K562 (cell line): ENCODE results near the gene ZNF18. TPM values are rescaled to one million over a fixed set of nuclear protein-coding genes. Genes with fewer than 3 reads are reported as not detected.

Experiments used
- ADNP ChIP-seq: fragments of 200-800 bp; sonication (Bioruptor generic); IDR thresholded peaks from 2 replicates; pipeline ENCODE4 v1.6.1; 2016; ENCODE audit warnings: missing genetic modification characterization, missing compliant biosample characterization
- ARID1B ChIP-seq: fragments of 450-650 bp; IDR thresholded peaks from 2 replicates; pipeline ENCODE4 v1.6.1; 2016; ENCODE audit warnings: antibody characterized with exemption, mild to moderate bottlenecking, inconsistent platforms
- CBX5 ChIP-seq: IDR thresholded peaks from 2 replicates; pipeline ENCODE4 v1.6.1; 2014; ENCODE audit warnings: low read depth, borderline replicate concordance
- DIDO1 ChIP-seq: fragments of 450-650 bp; IDR thresholded peaks from 2 replicates; pipeline ENCODE4 v1.6.1; 2016; ENCODE audit warnings: low read depth, missing biosample characterization, missing genetic modification characterization
- E2F3 ChIP-seq: fragments of 250-450 bp; sonication (Bioruptor Pico); IDR thresholded peaks from 2 replicates; pipeline ENCODE4 v1.4.0; 2020; ENCODE audit warnings: mild to moderate bottlenecking
- EP300 ChIP-seq: IDR thresholded peaks from 2 replicates; pipeline ENCODE4 v1.6.1; 2012; ENCODE audit warnings: low read length, improper control_type of control experiment
- FOXA1 ChIP-seq: fragments of 450-650 bp; IDR thresholded peaks from 2 replicates; pipeline ENCODE4 v1.6.1; 2016; ENCODE audit warnings: mild to moderate bottlenecking, borderline replicate concordance
- HDAC8 ChIP-seq: fragments of 450-650 bp; IDR thresholded peaks from 2 replicates; pipeline ENCODE4 v1.6.1; 2016; ENCODE audit warnings: mild to moderate bottlenecking, missing genetic modification characterization, moderate library complexity, missing compliant biosample characterization
- HNRNPUL1 ChIP-seq: fragments of 200-400 bp; formaldehyde crosslinking; IDR thresholded peaks from 2 replicates; pipeline ENCODE4 v1.6.1; 2017; ENCODE audit warnings: low read length
- MAFF ChIP-seq: IDR thresholded peaks from 2 replicates; pipeline ENCODE4 v1.6.1; 2012; ENCODE audit warnings: low read length, improper control_type of control experiment
- MAFG ChIP-seq: fragments of 450-650 bp; conservative IDR thresholded peaks from 2 replicates; pipeline ENCODE4 v1.6.1; 2016; ENCODE audit warnings: missing genetic modification characterization, missing compliant biosample characterization
- NBN ChIP-seq: fragments of 450-650 bp; IDR thresholded peaks from 2 replicates; pipeline ENCODE4 v1.6.1; 2016; ENCODE audit warnings: low read depth, mild to moderate bottlenecking
- NFIC ChIP-seq: fragments of 450-650 bp; IDR thresholded peaks from 2 replicates; pipeline ENCODE4 v1.6.1; 2017; ENCODE audit warnings: mild to moderate bottlenecking, inconsistent platforms
- PML ChIP-seq: IDR thresholded peaks from 2 replicates; pipeline ENCODE4 v1.6.1; 2012; ENCODE audit warnings: low read length, inconsistent platforms
- SIN3B ChIP-seq: fragments of 450-650 bp; IDR thresholded peaks from 2 replicates; pipeline ENCODE4 v1.6.1; 2017; ENCODE audit warnings: low read depth, mild to moderate bottlenecking, moderate library complexity
- SMARCC2 ChIP-seq: fragments of 450-650 bp; IDR thresholded peaks from 2 replicates; pipeline ENCODE4 v1.6.1; 2017; ENCODE audit warnings: antibody characterized with exemption, moderate library complexity, mild to moderate bottlenecking, low read depth
- SMARCE1 ChIP-seq: fragments of 450-650 bp; IDR thresholded peaks from 2 replicates; pipeline ENCODE4 v1.7.1; 2016; ENCODE audit warnings: mild to moderate bottlenecking
- SRF ChIP-seq, 2 experiments: fragments of 250-450, 450-650 bp in 1 of 2; sonication (Bioruptor Pico) in 1 of 2; sonication (generic) in 1 of 2; formaldehyde crosslinking; IDR thresholded peaks; 2 replicates each; pipeline versions ENCODE4 v1.5.0 to v1.5.1; 2020 to 2022; ENCODE audit warnings: mild to moderate bottlenecking in 1 of 2, missing genetic modification reagents in 1 of 2
- STAT5B ChIP-seq: fragments of 250-450 bp; sonication (Bioruptor Pico); IDR thresholded peaks from 2 replicates; pipeline ENCODE4 v1.8.0; 2021; ENCODE audit warnings: mild to moderate bottlenecking, inconsistent platforms
- TAL1 ChIP-seq: fragments of 450-650 bp; IDR thresholded peaks from 2 replicates; pipeline ENCODE4 v1.6.1; 2016; ENCODE audit warnings: mild to moderate bottlenecking
- TEAD4 ChIP-seq, 2 experiments: sonication (generic) in 1 of 2; formaldehyde crosslinking in 1 of 2; IDR thresholded peaks; 2 replicates each; pipeline versions ENCODE4 v1.6.1 to v1.8.0; 2012 to 2022; ENCODE audit warnings: borderline replicate concordance in 1 of 2, inconsistent platforms in 1 of 2, low read length in 1 of 2, mild to moderate bottlenecking in 1 of 2, missing genetic modification reagents in 1 of 2
- ZBED1 ChIP-seq: IDR thresholded peaks from 2 replicates; pipeline ENCODE4 v1.6.1; 2014
- ZKSCAN1 ChIP-seq: fragments of 150-350 bp; IDR thresholded peaks from 2 replicates; pipeline ENCODE4 v1.6.1; 2016; ENCODE audit warnings: low read depth, low read length
- ZNF165 ChIP-seq: fragments of 250-450 bp; sonication (Bioruptor Pico); IDR thresholded peaks from 2 replicates; pipeline ENCODE4 v1.4.0; 2020; ENCODE audit warnings: borderline replicate concordance
- ZNF175 ChIP-seq: fragments of 200-800 bp; sonication (Bioruptor generic); IDR thresholded peaks from 2 replicates; pipeline ENCODE4 v1.6.1; 2016; ENCODE audit warnings: low read depth, mild to moderate bottlenecking, missing genetic modification characterization, missing compliant biosample characterization
- ZNF24 ChIP-seq: fragments of 450-650 bp; IDR thresholded peaks from 2 replicates; pipeline ENCODE4 v1.6.1; 2016
- ZNF253 ChIP-seq: fragments of 250-450 bp; sonication (Bioruptor Pico); conservative IDR thresholded peaks from 2 replicates; pipeline ENCODE4 v1.6.1; 2021; ENCODE audit warnings: mild to moderate bottlenecking
- polyA plus RNA-seq, 8 experiments: library from polyadenylated mRNA; depleted of rRNA in 4 of 8; stranded (reverse) in 5 of 8; unstranded in 3 of 8; fragments of >200 nt; fragmentation: Nextera tagmentation in 2 of 8; fragmentation: Illumina TruSeq in 1 of 8; extraction: Ambion mirVana in 2 of 8; extraction: Trizol in 1 of 8; gene quantifications; 2 replicates each; pipeline versions ENCODE4 v1.2.1 to v1.2.3, GENCODE V29; 2011 to 2014; ENCODE audit warnings: inconsistent platforms in 1 of 8, missing spikeins in 1 of 8
- total RNA-seq, 7 experiments: library from RNA; depleted of rRNA in 6 of 7; stranded (reverse); fragments of >200 nt in 6 of 7; fragmentation: Illumina TruSeq in 2 of 7; extraction: Trizol in 2 of 7; gene quantifications; 2 replicates each; pipeline versions ENCODE4 v1.2.1 to v1.2.3, GENCODE V29; 2011 to 2021; ENCODE audit warnings: low replicate concordance in 1 of 7
- TF ChIP-seq, protein P1 (sequence below): fragments of 250-450 bp; sonication (Bioruptor Pico); IDR thresholded peaks from 2 replicates; pipeline ENCODE4 v1.8.0; 2022; ENCODE audit warnings: inconsistent platforms, mild to moderate bottlenecking, moderate library complexity, borderline replicate concordance
- TF ChIP-seq, protein P2 (sequence below): sonication (generic); formaldehyde crosslinking; IDR thresholded peaks from 2 replicates; pipeline ENCODE4 v1.8.1; 2022; ENCODE audit warnings: missing genetic modification reagents

Gene ZNF18
- total and polyA plus RNA-seq, 9 of the 15 experiments (the other 6 are each of a cell fraction or from before 2014, with no cell fraction given), result 1.1 to 5.0 (median 3.4) TPM

DNA sequence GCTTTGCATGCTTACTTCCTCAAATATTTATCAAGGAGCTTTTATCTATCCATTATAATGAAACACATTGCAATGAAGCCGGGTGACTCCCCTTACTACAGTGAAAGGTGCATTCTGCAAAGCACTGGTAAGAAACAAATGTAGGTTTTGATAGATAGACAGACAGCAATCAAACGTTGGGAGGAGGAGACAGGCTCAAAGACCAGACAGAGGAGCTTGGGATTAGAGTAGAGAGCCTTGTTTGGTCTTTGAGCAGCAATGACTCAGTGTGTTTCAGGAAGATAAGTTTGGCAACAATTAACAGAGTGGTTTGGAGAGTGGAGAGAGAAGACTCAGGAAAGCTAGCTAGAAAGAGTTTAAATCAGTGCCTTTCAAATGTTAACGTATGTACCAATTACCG lies 68.8 kb downstream of the ZNF18 start (continued):
- TF ChIP-seq DIDO1 (no peak), ZKSCAN1 (no peak), CBX5 (no peak), PML (peak; percentile 80; the same call in 1 of the 2 replicates), ZNF253 (no peak), MAFG (peak; percentile 47; the same call in 1 of the 2 replicates), E2F3 (CRISPR knock-in tag) (no peak), ZNF24 (no peak), ZBED1 (no peak), HNRNPUL1 (no peak), ARID1B (peak; percentile 77), TEAD4 (IDR thresholded peaks at IDR 0.05; ENCODE audit: low read length) (peak; percentile 92), TEAD4 (CRISPR knock-in tag; IDR thresholded peaks at IDR 0.05; ENCODE audit: borderline replicate concordance) (no peak), FOXA1 (no peak), SMARCC2 (no peak; the same call in 1 of the 2 replicates), HDAC8 (tag) (no peak), NBN (no peak), MAFF (peak; percentile 11; the same call in 1 of the 2 replicates), SMARCE1 (peak; percentile 59; the same call in 1 of the 2 replicates), TAL1 (peak; percentile 84), ADNP (tag) (no peak), STAT5B (no peak), NFIC (peak; percentile 35; the same call in 1 of the 2 replicates), ZNF165 (CRISPR knock-in tag) (no peak), SRF (CRISPR knock-in tag; IDR thresholded peaks at IDR 0.05) (peak in 1 of 2 experiments; percentile 56; a peak in 1 of 4 replicates), EP300 (peak; percentile 29; the same call in 1 of the 2 replicates), SIN3B (no peak), ZNF175 (no peak)
- TF ChIP-seq, protein P1, sequence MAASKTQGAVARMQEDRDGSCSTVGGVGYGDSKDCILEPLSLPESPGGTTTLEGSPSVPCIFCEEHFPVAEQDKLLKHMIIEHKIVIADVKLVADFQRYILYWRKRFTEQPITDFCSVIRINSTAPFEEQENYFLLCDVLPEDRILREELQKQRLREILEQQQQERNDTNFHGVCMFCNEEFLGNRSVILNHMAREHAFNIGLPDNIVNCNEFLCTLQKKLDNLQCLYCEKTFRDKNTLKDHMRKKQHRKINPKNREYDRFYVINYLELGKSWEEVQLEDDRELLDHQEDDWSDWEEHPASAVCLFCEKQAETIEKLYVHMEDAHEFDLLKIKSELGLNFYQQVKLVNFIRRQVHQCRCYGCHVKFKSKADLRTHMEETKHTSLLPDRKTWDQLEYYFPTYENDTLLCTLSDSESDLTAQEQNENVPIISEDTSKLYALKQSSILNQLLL, result no peak
- TF ChIP-seq, protein P2, sequence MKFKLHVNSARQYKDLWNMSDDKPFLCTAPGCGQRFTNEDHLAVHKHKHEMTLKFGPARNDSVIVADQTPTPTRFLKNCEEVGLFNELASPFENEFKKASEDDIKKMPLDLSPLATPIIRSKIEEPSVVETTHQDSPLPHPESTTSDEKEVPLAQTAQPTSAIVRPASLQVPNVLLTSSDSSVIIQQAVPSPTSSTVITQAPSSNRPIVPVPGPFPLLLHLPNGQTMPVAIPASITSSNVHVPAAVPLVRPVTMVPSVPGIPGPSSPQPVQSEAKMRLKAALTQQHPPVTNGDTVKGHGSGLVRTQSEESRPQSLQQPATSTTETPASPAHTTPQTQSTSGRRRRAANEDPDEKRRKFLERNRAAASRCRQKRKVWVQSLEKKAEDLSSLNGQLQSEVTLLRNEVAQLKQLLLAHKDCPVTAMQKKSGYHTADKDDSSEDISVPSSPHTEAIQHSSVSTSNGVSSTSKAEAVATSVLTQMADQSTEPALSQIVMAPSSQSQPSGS (CRISPR knock-in tag), result no peak
